K562 (cell line): Measurements from ENCODE around the gene TMSB4Y. TPM values are rescaled to one million over a fixed set of nuclear protein-coding genes. Genes with fewer than 3 reads are reported as not detected.

Source experiments
- ATAC-seq: fragments of 200-7000 bp; cut with Tn5 transposase; 3 replicates; pipeline ENCODE4 v1.9.1; 2020; ENCODE audit warnings: moderate library complexity
- BruUV-seq: library from RNA; stranded (reverse); fragments of 400-500 nt; replicated peaks from 2 replicates; lab custom pipeline; 2021; lab: Mats Ljungman, UMichigan
- CTCF ChIA-PET: fragments of 300-600 bp; formaldehyde crosslinking; extraction: SDS; loops from one replicate; lab custom pipeline; 2021; ENCODE audit warnings: low intra/inter-chr PET ratio; lab: Yijun Ruan, JAX
- POLR2A ChIA-PET: fragments of 300-600, 350-650 bp; sonication (Branson Sonifier 250); formaldehyde crosslinking; extraction: SDS; loops from one replicate; lab custom pipeline; 2021; ENCODE audit warnings: antibody characterized with exemption, inconsistent platforms; lab: Yijun Ruan, JAX
- DNase-seq, 4 experiments: peaks; one replicate each; pipeline versions ENCODE4 v3.0.0 to v3.0.0-alpha.2; 2011 to 2018; ENCODE audit warnings: low spot score in 3 of 4, mixed read lengths in 3 of 4; ENCODE audit errors: extremely low read depth in 1 of 4
- FAIRE-seq: peaks from 2 replicates; lab custom pipeline; 2011; peaks lifted over from hg19 to GRCh38; lab: Jason Lieb, UNC
- H2AFZ ChIP-seq: 2 replicates; pipeline ENCODE4 v1.6.0; 2011; ENCODE audit warnings: low read depth, low read length, control low read depth, inconsistent platforms
- H3K27ac ChIP-seq: fragments of 200-600 bp; 3 replicates; pipeline ENCODE4 v1.8.0; 2011; ENCODE audit warnings: low read depth, mild to moderate bottlenecking, control low read depth, inconsistent platforms, low read length, moderate library complexity, mixed read lengths; ENCODE audit errors: extremely low read depth
- H3K27me3 ChIP-seq, 2 experiments: fragments of 300-600 bp in 1 of 2; 2 replicates in 1 of 2; 3 replicates in 1 of 2; pipeline versions ENCODE4 v1.6.0 to v1.8.0; 2011; ENCODE audit warnings: inconsistent platforms in 2 of 2, low read length in 2 of 2, mild to moderate bottlenecking in 1 of 2, mixed read lengths in 1 of 2, moderate library complexity in 1 of 2; ENCODE audit not compliant: control insufficient read depth in 2 of 2, insufficient read depth in 2 of 2
- H3K36me3 ChIP-seq: fragments of 300-600 bp; 3 replicates; pipeline ENCODE4 v1.8.0; 2011; ENCODE audit warnings: mild to moderate bottlenecking, low read length, inconsistent platforms; ENCODE audit not compliant: control insufficient read depth, insufficient read depth
- H3K4me1 ChIP-seq, 2 experiments: fragments of 200-600 bp in 1 of 2; replicated peaks in 1 of 2; 2 replicates in 1 of 2; 3 replicates in 1 of 2; pipeline versions ENCODE4 v1.5.1 to v1.8.0; 2011; ENCODE audit warnings: inconsistent platforms in 2 of 2, low read length in 2 of 2, mild to moderate bottlenecking in 1 of 2, mixed read lengths in 1 of 2, moderate library complexity in 1 of 2; ENCODE audit not compliant: control insufficient read depth in 2 of 2, insufficient read depth in 2 of 2
- H3K4me2 ChIP-seq: 2 replicates; pipeline ENCODE4 v1.6.1; 2011; ENCODE audit warnings: low read length, control low read depth, inconsistent platforms, mixed read lengths; ENCODE audit not compliant: insufficient read depth
- H3K4me3 ChIP-seq: fragments of 200-600 bp; sonication (generic), shearing (Covaris generic); 2 replicates; pipeline ENCODE4 v1.5.1; 2016; ENCODE audit warnings: control low read depth, inconsistent platforms
- H3K79me2 ChIP-seq: fragments of 200-600 bp; 3 replicates; pipeline ENCODE4 v1.8.0; 2011; ENCODE audit warnings: low read length, inconsistent platforms; ENCODE audit not compliant: control insufficient read depth, insufficient read depth
- H3K9ac ChIP-seq, 2 experiments: 2 replicates each; pipeline versions ENCODE4 v1.6.0 to v1.6.1; 2011; ENCODE audit warnings: low read depth in 2 of 2, low read length in 2 of 2, control low read depth in 1 of 2, inconsistent platforms in 1 of 2, mild to moderate bottlenecking in 1 of 2, mixed read lengths in 1 of 2; ENCODE audit not compliant: insufficient read depth in 1 of 2
- H3K9me1 ChIP-seq: one replicate; pipeline ENCODE4 v1.6.0; 2011; ENCODE audit warnings: inconsistent platforms, mild to moderate bottlenecking, low read length, moderate library complexity; ENCODE audit not compliant: control insufficient read depth, insufficient read depth
- H3K9me3 ChIP-seq: replicated peaks from 2 replicates; pipeline ENCODE4 v1.5.1; 2011; ENCODE audit warnings: low read depth, low read length, inconsistent platforms; ENCODE audit not compliant: control insufficient read depth, insufficient read depth
- H4K20me1 ChIP-seq: replicated peaks from 2 replicates; pipeline ENCODE4 v1.6.1; 2011; ENCODE audit warnings: low read length, inconsistent platforms, mixed read lengths; ENCODE audit not compliant: control insufficient read depth, insufficient read depth
- ADNP ChIP-seq: fragments of 200-800 bp; sonication (Bioruptor generic); IDR thresholded peaks from 2 replicates; pipeline ENCODE4 v1.6.1; 2016; ENCODE audit warnings: missing genetic modification characterization, missing compliant biosample characterization
- CTCF ChIP-seq, 3 experiments: IDR thresholded peaks in 2 of 3; conservative IDR thresholded peaks in 1 of 3; 2 replicates each; pipeline ENCODE4 v1.5.1; 2011 to 2012; ENCODE audit warnings: low read length in 3 of 3, mild to moderate bottlenecking in 3 of 3, control low read depth in 2 of 3, improper control_type of control experiment in 1 of 3, inconsistent platforms in 1 of 3, low read depth in 1 of 3, mixed read lengths in 1 of 3, moderate library complexity in 1 of 3; ENCODE audit not compliant: insufficient read depth in 2 of 3
- KDM2B ChIP-seq: fragments of 250-450 bp; sonication (Bioruptor Pico); IDR thresholded peaks from 2 replicates; pipeline ENCODE4 v1.8.0; 2021; ENCODE audit warnings: mild to moderate bottlenecking, moderate library complexity
- MITF ChIP-seq: IDR thresholded peaks from 2 replicates; pipeline ENCODE4 v1.6.1; 2014; ENCODE audit warnings: antibody characterized with exemption
- PCBP2 ChIP-seq: fragments of 200-400 bp; formaldehyde crosslinking; IDR thresholded peaks from 2 replicates; pipeline ENCODE4 v1.6.1; 2018; ENCODE audit warnings: low read length, low read depth, mild to moderate bottlenecking, moderate library complexity; ENCODE audit not compliant: poor library complexity, severe bottlenecking
- PML ChIP-seq: IDR thresholded peaks from 2 replicates; pipeline ENCODE4 v1.6.1; 2012; ENCODE audit warnings: low read length, inconsistent platforms
- POLR2A ChIP-seq: fragments of 450-650 bp; conservative IDR thresholded peaks from 2 replicates; pipeline ENCODE4 v1.6.1; 2016
- PTRF ChIP-seq: fragments of 450-650 bp; IDR thresholded peaks from 2 replicates; pipeline ENCODE4 v1.6.1; 2016; ENCODE audit warnings: mild to moderate bottlenecking, missing genetic modification characterization, missing compliant biosample characterization
- RAD21 ChIP-seq, 2 experiments: fragments of 250-450 bp in 1 of 2; fragments of 450-650 bp in 1 of 2; sonication (Bioruptor Pico) in 1 of 2; formaldehyde crosslinking in 1 of 2; IDR thresholded peaks in 1 of 2; conservative IDR thresholded peaks in 1 of 2; 2 replicates each; pipeline versions ENCODE4 v1.4.0 to v1.8.0; 2020 to 2022; ENCODE audit warnings: mild to moderate bottlenecking in 2 of 2, moderate library complexity in 1 of 2
- TCF7 ChIP-seq: sonication (generic); IDR thresholded peaks from 2 replicates; pipeline ENCODE4 v1.6.1; 2016; ENCODE audit warnings: antibody characterized with exemption, borderline replicate concordance
- TFAP4 ChIP-seq: sonication (generic); formaldehyde crosslinking; IDR thresholded peaks from 2 replicates; pipeline ENCODE4 v1.8.0; 2022; ENCODE audit warnings: missing genetic modification reagents, mild to moderate bottlenecking, moderate library complexity, borderline replicate concordance
- ZC3H8 ChIP-seq: fragments of 450-650 bp; IDR thresholded peaks from 2 replicates; pipeline ENCODE4 v1.6.1; 2017
- ZNF639 ChIP-seq, 2 experiments: fragments of 200-800 bp in 1 of 2; sonication (Bioruptor generic) in 1 of 2; sonication (generic) in 1 of 2; formaldehyde crosslinking in 1 of 2; IDR thresholded peaks in 1 of 2; conservative IDR thresholded peaks in 1 of 2; 2 replicates each; pipeline versions ENCODE4 v1.5.0 to v1.6.1; 2016 to 2020; ENCODE audit warnings: missing compliant biosample characterization in 1 of 2, missing genetic modification characterization in 1 of 2, missing genetic modification reagents in 1 of 2
- WGBS: fragments of 100-300 bp; shearing (Covaris generic); methylation state at CpG from one replicate; pipeline ENCODE4 v1.1.6; 2016; ENCODE audit warnings: low coverage, mixed read lengths; ENCODE audit not compliant: insufficient coverage; ENCODE audit errors: missing lambda C conversion rate; 5-methylcytosine and 5-hydroxymethylcytosine counted together
- in situ Hi-C: fragments of 300-500 bp; cut with MboI; formaldehyde crosslinking; loops from 4 replicates; pipeline ENCODE4 v1.15.0; 2018; ENCODE audit warnings: inconsistent platforms, mixed read lengths
- intact Hi-C: fragments of 100-400 bp; cut with micrococcal nuclease; formaldehyde crosslinking; loops from 2 replicates; pipeline ENCODE4 v1.14.2; 2022
- polyA plus RNA-seq, 8 experiments: library from polyadenylated mRNA; depleted of rRNA in 4 of 8; stranded (reverse) in 5 of 8; unstranded in 3 of 8; fragments of >200 nt; fragmentation: Nextera tagmentation in 2 of 8; fragmentation: Illumina TruSeq in 1 of 8; extraction: Ambion mirVana in 2 of 8; extraction: Trizol in 1 of 8; gene quantifications; 2 replicates each; pipeline versions ENCODE4 v1.2.1 to v1.2.3, GENCODE V29; 2011 to 2014; ENCODE audit warnings: inconsistent platforms in 1 of 8, missing spikeins in 1 of 8
- total RNA-seq, 7 experiments: library from RNA; depleted of rRNA in 6 of 7; stranded (reverse); fragments of >200 nt in 6 of 7; fragmentation: Illumina TruSeq in 2 of 7; extraction: Trizol in 2 of 7; gene quantifications; 2 replicates each; pipeline versions ENCODE4 v1.2.1 to v1.2.3, GENCODE V29; 2011 to 2021; ENCODE audit warnings: low replicate concordance in 1 of 7

The TMSB4Y gene
- total and polyA plus RNA-seq, 9 of the 15 experiments (the other 6 are each of a cell fraction or from before 2014, with no cell fraction given) = not detected

GRCh38 chrY:13704121-13704930, 627 bp downstream of the TMSB4Y start:
- Histone ChIP-seq H3K27me3 (no peaks in the 10 kb centered on the region), H4K20me1 (no peaks in the 10 kb centered on the region), H3K36me3 (no peaks in the 10 kb centered on the region), H3K9ac (no peak overlapping the region), H3K4me2 (no peak overlapping the region), H3K9me3 (no peaks in the 10 kb centered on the region), H3K27ac (no peak overlapping the region), H3K9me1 (no peaks in the 10 kb centered on the region), H2AFZ (no peak overlapping the region), H3K79me2 (no peaks in the 10 kb centered on the region), H3K4me1 (no peaks in the 10 kb centered on the region), H3K4me3 (no peak overlapping the region)
- DNase-seq = no peak
- no peak for ATAC-seq
- in situ Hi-C loops = no loop called here
- CTCF ChIA-PET = no interaction called here
- no peak for TF ChIP-seq ADNP (tag)
- no peak for TF ChIP-seq PCBP2
- no peak for TF ChIP-seq TCF7
- TF ChIP-seq ZC3H8 = no peak
- no peak for TF ChIP-seq MITF
- TF ChIP-seq ZNF639 (CRISPR knock-in tag; conservative IDR thresholded peaks at IDR 0.05 in 1 of 2, IDR thresholded peaks at IDR 0.05 in 1 of 2) = no peak
- TF ChIP-seq TFAP4 (CRISPR knock-in tag) = no peak
- TF ChIP-seq KDM2B = no peak
- TF ChIP-seq RAD21 (CRISPR knock-in tag; conservative IDR thresholded peaks at IDR 0.05 in 1 of 2, IDR thresholded peaks at IDR 0.05 in 1 of 2) = no peak
- TF ChIP-seq POLR2A = no peak
- no peak for TF ChIP-seq PTRF
- no peak for TF ChIP-seq PML
- TF ChIP-seq CTCF (IDR thresholded peaks at IDR 0.05 in 2 of 3, conservative IDR thresholded peaks at IDR 0.05 in 1 of 3; ENCODE audit: insufficient read depth in 2 of 3, low read depth in 1 of 3, low read length in 3 of 3) = no peak
- intact Hi-C loops = no loop called here
- FAIRE-seq = no peak
- BruUV-seq = no TSS peak
- WGBS = no CpG with 5 or more reads among the region's 30 CpGs
- POLR2A ChIA-PET = no interaction called here
